ENCODE results near the gene KRT3. TPM values are rescaled to one million over a fixed set of nuclear protein-coding genes. Genes with fewer than 3 reads are reported as not detected.

Gene KRT3
- total and polyA plus RNA-seq, 10 of the 15 experiments (the other 5 are each of a cell fraction or from before 2014, with no cell fraction given) = not detected

- POLR2A ChIA-PET = no interaction called here
- H3K27me3 ChIP-seq (replicated peaks in 1 of 2; ENCODE audit: control insufficient read depth in 2 of 2, insufficient read depth in 2 of 2, low read length in 1 of 2) = peaks cover 0 to 9% of the 10 kb centered on the region in 2 experiments; a peak in 2 of 4 replicates
- RAD21 ChIA-PET (ENCODE audit: unreplicated experiment) = no interaction called here
- SMC1A ChIA-PET (ENCODE audit: uncharacterized antibody, unreplicated experiment) = no interaction called here
- intact Hi-C loops (cut with micrococcal nuclease; ENCODE audit: unreplicated experiment) = no loop called here
- H3K4me3 ChIP-seq = no peak overlapping the region
- H3K9me3 ChIP-seq (replicated peaks; ENCODE audit: control insufficient read depth, insufficient read depth, low read length) = no peaks in the 10 kb centered on the region
- no peak overlapping the region for H3K9ac ChIP-seq (ENCODE audit: control insufficient read depth, insufficient read depth, low read length)
- no peak overlapping the region for H3K4me2 ChIP-seq (ENCODE audit: control insufficient read depth, insufficient read depth)
- no peak for DNase-seq (ENCODE audit: low read depth, low spot score)
- no peak for ATAC-seq
- H3K27ac ChIP-seq (ENCODE audit: control insufficient read depth, insufficient read depth) = no peak overlapping the region
- in situ Hi-C loops (cut with MboI) = no loop called here
- H3K79me2 ChIP-seq (ENCODE audit: control insufficient read depth, insufficient read depth, low read length) = no peaks in the 10 kb centered on the region
- H2AFZ ChIP-seq (ENCODE audit: control insufficient read depth, low read depth, low read length) = no peak overlapping the region
- no TSS peak for BruUV-seq (replicated peaks)
- FAIRE-seq = no peak
- H3K36me3 ChIP-seq (ENCODE audit: control insufficient read depth in 2 of 2, insufficient read depth in 2 of 2, low read length in 1 of 2) = no peaks in the 10 kb centered on the region
- CTCF ChIA-PET = no interaction called here
- no peak for TF ChIP-seq MXI1 (IDR thresholded peaks at IDR 0.05; ENCODE audit: low read depth, low read length)
- TF ChIP-seq CBX3 (IDR thresholded peaks at IDR 0.05; ENCODE audit: borderline replicate concordance, low read depth) = no peak
- TF ChIP-seq TAF1 (IDR thresholded peaks at IDR 0.05; ENCODE audit: borderline replicate concordance, low read depth, low read length) = no peak
- TF ChIP-seq NFIC (IDR thresholded peaks at IDR 0.05; ENCODE audit: low read depth, low read length) = no peak
- TF ChIP-seq MTA2 (IDR thresholded peaks at IDR 0.05; ENCODE audit: low read depth) = no peak
- TF ChIP-seq SIN3A (IDR thresholded peaks at IDR 0.05; ENCODE audit: low read depth, low read length) = no peak
- no peak for TF ChIP-seq SREBF1 (IDR thresholded peaks at IDR 0.05; ENCODE audit: low read length)
- no peak for TF ChIP-seq GATAD2B (conservative IDR thresholded peaks at IDR 0.05; ENCODE audit: low read depth)
- no peak for TF ChIP-seq CBX5 (IDR thresholded peaks at IDR 0.05; ENCODE audit: low read depth)
- no peak for TF ChIP-seq POU2F2 (IDR thresholded peaks at IDR 0.05; ENCODE audit: borderline replicate concordance, low read depth, low read length)
- TF ChIP-seq CUX1 (IDR thresholded peaks at IDR 0.05; ENCODE audit: insufficient replicate concordance, low read depth, low read length) = no peak
- no peak for TF ChIP-seq STAT3 (IDR thresholded peaks at IDR 0.05; ENCODE audit: low read depth, low read length)
- TF ChIP-seq ZSCAN29 (IDR thresholded peaks at IDR 0.05) = no peak
- TF ChIP-seq ZNF622 (IDR thresholded peaks at IDR 0.05) = no peak
- no peaks in the 10 kb centered on the region for H3K4me1 ChIP-seq (ENCODE audit: control insufficient read depth, insufficient read depth, low read length)
- 41% methylated on average over 10 of the region's 10 CpGs for WGBS (ENCODE audit: insufficient coverage, insufficient replicate concordance, low lambda C conversion rate, missing lambda C conversion rate)
- no peaks in the 10 kb centered on the region; the same call in 1 of the 2 replicates for H4K20me1 ChIP-seq (ENCODE audit: control insufficient read depth, insufficient read depth)
Measured at GRCh38 chr12:52821826-52822660, 26.1 kb upstream of the KRT3 start.

Data from GM12878 (cell line).